GM19372 (cell line): ENCODE results near the gene RPS2.
"Not testable (repeated sequence)": the region's sequence is repeated elsewhere in the genome, so short reads cannot be mapped to it uniquely, and the experiment has no call there.

Experiments used
- ATAC-seq: cut with Tn5 transposase; IDR thresholded peaks from one replicate; pipeline ENCODE4 v1.9.1; 2021; ENCODE audit warnings: mild to moderate bottlenecking, low read depth, moderate library complexity; ENCODE audit not compliant: unreplicated experiment

Gene RPS2

DNA sequence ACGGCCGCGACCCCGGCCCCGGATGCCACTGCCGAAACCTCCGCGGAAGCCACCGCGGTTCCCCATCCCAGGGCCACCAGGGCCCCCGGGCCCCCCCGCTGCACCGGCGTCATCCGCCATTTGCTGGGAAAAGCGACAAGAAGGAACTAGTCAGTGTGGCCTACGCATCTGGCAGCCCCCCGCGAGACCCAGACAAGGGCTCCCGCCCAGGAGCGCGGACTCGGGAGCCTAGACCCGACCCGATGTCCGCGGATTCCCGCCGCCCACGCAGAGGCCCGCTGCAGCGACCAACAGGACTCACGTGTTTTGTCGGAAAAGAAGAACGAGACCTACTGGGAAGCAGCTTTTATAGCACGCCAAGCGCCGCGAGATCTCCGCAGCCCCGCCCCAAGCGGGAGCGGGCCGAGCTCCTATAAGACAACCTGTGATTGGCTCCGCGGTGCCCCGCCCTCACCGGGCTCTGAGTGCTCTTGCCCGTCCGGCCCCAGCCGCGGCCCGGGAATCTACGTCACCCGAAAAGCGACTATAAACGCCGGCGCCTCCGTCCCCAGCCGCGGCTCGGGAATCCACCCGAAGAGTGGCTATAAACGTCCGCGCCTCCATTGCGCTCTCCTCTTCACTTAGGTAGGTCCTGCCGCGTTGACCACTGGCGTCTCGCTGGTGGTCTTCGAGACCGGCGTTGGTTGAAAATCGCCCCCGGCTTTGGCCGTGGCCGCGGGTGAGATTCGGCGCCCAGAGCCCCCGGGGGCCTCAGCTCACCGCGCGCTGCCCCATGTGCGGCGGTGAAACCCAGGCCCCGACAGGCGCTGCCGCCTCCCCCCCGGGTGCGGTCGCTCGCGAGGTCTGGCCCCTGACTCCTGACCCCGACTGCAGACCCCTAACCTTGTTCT lies at the start of gene RPS2:
Gene RPS2, minus strand, starts transcription at position 321 of the 890 bp plus-strand sequence. Its CDS starts 201 bp downstream, at position 120.
- ATAC-seq = peak; percentile 83

DNA sequence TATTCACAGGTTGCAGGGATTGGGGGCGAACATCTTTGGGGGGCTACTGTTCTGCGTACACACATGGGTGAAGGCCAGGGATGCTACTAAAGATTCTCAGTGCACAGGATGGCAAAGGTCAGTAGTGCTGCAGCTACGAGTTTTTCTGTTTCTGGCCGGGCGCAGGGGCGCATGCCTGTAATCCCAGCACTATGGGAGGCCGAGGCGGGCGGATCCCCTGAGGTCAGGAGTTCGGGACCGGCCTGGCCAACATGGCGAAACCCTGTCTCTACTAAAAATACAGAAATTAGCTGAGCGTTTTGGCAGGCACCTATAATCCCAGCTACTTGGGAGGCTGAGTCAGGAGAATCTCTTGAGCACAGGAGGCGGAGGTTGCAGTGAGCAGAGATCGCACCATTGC lies 48.9 kb upstream of the RPS2 start:
- no peak for ATAC-seq

DNA sequence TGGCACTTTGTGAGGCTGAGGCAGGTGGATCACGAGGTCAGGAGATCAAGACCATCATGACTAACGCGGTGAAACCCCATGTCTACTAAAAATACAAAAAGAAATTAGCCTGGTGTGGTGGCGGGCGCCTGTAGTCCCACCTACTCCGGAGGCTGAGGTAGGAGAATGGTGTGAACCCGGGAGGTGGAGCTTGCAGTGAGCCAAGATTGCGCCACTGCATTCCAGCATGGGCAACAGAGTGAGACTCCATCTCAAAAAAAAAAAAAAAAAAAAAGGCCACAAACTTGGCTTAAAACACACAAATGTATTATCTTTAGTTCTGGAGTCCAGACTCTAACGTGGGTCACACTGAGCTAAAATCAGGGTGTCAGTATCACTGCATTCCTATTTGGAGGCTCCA lies 47.1 kb upstream of the RPS2 start:
- not testable (repeated sequence) for ATAC-seq

DNA sequence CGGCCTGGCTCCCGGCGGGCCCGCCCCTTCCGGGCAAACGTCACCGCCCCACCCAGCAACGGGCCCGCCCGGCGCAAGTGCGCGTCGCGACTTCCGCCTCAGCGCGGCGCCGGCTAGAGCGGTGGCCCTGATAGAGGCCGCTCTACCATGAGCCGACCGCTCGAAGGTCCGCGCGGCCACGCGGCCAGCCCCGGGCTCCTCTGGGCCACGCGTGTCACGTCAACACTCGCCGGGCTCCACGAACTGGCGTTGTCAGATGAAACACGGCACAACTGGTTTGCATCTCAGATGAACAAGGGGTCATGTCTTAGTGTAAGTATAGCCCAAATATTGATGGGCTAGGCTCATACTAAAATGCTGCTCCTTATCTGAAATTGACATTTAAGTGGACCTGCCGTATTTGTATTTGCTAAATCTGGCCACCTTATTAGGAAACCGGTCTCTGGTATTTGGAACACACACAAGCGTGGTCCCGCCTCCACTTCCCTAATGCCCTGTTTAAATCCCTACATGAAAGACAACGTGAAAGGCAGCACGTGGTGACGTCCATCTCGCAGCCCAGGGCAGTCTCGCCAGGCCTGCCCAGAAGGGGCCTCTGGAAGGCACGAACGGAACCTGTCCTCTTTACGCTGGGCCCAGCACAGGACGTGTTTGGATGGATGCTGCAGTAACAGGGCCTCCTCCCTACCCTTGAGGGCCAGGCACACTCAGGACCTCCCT lies 45.3 kb upstream of the RPS2 start, which contains the start of gene ZNF598:
Gene ZNF598, minus strand, starts transcription at position 31 of the 720 bp plus-strand sequence.
- peak; percentile 89 for ATAC-seq

DNA sequence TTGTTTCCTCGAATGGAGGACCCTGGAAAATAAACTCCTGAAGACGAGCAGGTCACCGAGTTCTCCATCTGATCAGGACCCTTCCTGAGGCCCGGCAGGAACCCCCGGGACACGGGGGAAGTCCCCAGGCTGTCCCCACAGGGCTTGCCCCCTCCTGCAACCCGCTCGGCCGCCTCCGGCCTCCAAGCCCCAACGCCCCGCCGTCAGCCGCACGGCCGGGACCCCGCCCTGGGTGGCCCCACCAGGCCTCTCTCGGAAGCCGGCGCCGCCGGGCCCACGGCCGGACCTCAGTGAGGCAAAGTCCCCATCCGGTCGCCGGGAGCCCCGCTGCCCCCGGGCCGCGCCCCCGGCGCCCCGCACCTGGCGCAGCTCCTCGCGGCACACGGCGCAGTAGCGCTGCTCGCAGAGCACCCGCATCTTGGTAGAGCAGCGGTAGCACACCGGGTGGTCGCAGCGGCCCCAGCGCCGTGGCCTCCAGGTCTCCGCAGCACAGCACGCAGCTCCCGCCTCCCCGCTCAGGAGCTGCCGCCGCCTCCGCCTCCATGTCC lies 44.6 kb upstream of the RPS2 start:
- peak; percentile 30 for ATAC-seq

DNA sequence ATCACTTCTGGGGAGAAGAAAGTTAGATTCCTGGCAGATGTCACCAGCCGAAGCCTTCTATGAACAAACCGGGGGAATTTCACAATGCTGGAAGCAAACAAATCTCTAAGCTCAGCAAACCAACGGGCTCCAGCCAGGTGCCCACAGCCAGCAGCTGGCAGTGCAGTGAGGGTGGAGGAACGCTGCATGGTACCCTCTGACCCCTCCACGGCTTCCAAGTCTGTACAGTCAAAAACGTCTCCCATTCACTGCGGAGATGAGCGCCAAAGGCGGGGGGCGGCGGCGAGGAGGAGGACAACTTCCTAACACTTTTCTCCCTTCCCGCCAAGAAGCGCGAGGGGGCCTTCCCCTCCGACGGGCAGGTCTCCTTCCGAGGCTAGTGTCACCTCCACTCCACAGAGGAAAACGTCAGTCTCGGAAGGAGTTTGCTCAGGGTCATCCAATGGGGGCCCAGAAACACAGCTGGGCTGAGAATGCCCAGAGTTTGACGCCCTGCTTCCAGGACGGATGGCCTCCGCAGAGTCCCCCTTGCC lies 44.1 kb upstream of the RPS2 start:
- ATAC-seq = no peak

DNA sequence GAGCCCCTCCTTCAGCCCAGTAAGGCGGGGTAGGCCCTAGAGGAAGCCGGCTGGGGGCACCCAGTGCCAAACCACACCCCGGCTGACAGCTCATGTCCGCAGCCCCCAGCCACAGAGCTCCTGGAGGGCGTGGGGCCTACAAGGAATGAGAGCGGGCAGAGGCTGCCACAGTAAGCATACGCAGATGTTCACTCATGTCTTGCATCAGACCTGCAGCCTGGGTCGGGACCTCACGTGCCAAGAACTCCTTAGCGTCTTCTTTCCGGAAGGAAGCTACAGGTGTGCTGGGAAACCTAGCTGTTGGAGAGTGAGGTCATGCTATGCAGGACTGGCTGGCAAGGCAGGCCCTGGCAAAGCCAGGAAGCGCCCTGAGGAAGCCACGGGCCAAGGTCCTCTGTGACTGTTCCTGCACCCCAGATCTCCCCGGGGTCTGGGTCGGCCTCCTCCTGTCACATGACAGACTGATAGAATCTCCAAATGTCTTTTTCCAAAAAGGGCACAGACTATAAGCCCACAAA lies 43.4 kb upstream of the RPS2 start:
- ATAC-seq = no peak

DNA sequence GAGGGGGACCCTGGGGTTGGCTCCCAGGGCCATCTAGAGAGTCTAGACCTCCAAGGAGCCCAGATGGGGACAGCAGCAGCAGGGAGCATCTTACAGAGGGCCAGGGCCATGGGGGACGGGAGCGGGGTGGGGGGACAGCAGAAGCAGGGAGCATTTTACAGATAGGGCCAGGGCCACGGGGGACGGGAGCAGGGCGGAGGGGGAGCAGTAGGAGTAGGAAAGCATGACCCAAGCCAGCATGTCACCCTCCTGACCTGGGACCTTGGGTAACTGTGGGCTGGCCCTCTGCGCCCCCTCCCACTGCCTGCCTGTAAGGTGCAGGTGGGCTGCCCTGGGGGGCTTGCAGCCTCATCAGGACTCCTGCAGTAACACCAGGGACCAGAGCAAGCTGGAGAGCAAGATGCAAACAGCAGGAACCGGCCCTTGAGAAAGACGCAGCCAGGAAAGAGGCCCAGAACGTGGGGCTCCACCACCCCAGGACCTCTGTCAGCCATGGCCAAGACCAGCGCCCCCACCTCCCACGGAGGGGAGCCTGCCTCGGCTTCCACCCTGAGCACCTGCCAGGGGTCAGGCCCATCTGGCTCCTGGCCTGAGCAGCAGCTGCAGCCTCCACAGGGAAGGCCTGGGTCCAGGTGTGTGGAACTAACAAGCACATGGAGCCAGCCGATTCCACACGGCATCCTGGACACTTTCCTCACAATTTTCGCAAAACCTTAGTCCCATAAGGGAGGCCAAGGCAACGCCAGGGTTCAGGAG lies 42.6 kb upstream of the RPS2 start:
- ATAC-seq = no peak

DNA sequence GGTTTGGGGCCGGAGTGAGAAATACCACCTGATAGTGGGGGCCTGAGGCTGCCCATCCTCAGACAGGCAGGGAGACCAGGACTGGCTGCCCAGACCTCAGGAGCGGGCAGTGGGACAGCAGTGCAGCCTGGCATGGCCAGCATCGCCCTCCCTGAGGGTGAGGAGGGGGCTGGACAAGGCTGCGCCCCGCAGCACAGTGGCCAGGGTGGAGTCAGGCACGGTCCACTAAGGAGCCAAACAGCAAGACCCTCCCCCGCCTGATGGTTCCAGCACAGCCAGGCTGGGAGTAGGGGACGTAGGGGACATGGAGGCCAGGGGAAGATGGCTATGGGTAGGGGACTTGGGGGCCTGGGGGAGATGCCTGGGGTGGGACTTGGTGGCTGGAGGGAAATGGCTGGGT lies 41.7 kb upstream of the RPS2 start:
- ATAC-seq = no peak

DNA sequence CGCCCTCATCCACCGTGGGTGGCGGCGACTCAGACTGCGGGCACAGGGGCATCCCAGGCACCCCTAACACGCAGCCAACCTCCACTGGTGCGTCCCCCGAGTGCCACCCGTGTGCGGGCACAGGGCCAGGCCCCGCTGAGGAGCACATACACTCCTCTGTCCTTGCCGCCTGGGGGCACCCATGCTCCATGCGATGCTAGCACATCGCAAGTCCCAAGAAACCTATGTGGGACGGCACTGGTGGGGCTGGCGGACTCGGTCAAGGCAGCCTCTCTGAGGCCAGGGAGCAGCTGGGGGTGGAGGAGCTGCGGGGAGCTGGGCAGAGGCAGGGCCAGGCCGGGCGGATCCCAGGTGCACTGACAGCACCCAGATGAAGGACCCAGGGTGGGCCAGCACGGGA lies 41.0 kb upstream of the RPS2 start:
- ATAC-seq = no peak

DNA sequence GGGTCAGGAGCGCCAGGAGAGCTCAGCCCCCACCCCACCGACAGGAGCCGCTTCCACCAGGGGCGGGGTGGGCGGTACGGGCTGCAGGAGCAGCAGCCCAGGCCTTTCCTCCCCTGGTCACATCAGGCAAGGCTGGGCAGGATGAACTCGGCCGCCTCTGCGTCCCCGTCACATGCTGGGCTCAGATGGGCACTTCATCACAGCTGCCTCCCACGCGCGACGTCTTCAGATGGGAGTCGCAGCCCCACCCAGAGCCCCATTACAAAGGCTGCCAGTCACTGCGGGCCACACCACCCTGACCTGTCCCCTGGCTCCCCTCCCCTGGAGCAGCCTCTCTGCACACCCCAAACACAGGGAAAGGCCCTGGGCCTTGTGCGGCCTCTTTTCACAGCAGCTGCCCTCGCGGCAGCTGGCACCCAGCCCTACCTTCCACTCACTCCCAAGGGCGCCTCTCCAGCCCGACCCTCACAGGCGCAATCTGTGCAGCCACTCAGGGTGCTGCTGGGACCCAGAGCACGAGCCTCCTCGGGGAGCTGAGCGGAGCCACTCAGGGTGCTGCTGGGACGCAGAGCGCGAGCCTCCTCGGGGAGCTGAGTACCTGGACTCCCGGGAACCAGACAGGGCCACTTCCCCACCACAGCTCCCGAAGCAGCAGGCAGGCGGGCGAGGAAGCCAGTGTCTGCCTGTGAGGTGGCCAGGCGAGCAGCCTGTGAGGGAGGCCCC lies 40.3 kb upstream of the RPS2 start:
- ATAC-seq = no peak

DNA sequence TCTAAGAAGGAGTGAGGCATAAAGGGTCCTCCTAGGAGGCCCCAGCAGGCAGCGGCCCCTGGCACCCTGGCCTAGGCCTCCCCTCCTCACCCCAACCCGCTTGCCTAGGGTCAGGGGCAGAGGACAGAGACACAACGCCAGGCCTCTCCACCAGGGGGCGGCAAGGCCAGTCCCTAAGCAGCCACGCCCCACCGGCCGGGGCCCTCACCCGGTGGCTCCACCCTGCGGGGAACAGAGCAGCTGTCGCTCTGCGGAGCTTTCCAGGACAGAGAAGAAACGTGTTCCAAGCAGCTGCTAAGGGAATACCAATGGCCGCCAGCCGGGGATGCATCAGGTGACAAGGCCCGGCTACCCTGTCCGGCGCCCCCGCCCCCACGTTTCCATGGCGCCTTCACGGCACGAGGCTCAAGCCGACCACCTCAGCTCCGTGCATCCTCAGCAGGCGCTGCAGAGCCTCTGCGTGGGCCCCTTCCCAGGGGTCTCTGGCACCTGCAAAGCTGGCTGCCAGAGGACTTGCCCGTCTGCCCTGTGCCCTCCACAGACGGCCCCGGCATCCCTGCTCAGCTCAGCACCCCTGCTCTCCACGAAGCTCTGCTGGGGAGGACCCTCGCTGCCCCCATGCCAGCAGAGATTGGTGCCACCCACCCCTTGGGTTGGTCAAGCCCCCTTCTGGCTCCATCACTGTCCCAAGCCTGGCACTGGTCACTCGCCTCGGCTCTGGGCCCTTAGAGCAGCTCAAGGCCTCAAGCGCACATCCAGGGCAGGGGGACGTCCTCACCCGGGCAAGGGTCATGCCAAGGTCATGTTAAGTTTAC lies 39.4 kb upstream of the RPS2 start:
- ATAC-seq = peak; percentile 59

DNA sequence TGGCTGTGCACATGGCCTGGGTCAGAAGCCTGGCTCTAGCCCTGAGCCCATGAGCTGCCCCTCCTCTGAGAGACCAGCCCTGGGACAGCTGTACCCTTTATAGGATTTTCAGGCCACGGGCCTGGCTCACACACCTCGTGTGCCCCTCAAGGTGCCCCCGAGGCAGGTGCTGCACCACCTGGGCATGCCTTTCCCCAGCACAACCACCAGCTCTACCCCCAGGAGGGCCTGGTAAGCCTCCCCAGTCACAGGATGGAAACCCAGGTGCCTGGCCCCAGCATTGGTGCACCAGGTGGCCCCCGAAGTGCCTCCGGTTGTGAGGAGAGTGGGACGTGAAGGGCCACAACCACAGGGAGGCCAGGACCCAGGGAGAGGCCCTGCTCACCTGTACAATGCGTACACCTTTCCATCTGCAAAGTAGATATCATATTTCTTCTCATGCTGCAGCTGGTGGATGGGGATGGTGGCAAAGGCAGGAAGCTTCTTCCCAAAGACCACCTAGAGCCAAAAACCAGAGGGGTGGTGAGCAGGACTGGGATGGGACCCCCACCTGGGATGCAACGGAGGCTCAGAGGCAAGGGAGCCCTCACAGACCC lies 38.7 kb upstream of the RPS2 start:
- no peak for ATAC-seq

DNA sequence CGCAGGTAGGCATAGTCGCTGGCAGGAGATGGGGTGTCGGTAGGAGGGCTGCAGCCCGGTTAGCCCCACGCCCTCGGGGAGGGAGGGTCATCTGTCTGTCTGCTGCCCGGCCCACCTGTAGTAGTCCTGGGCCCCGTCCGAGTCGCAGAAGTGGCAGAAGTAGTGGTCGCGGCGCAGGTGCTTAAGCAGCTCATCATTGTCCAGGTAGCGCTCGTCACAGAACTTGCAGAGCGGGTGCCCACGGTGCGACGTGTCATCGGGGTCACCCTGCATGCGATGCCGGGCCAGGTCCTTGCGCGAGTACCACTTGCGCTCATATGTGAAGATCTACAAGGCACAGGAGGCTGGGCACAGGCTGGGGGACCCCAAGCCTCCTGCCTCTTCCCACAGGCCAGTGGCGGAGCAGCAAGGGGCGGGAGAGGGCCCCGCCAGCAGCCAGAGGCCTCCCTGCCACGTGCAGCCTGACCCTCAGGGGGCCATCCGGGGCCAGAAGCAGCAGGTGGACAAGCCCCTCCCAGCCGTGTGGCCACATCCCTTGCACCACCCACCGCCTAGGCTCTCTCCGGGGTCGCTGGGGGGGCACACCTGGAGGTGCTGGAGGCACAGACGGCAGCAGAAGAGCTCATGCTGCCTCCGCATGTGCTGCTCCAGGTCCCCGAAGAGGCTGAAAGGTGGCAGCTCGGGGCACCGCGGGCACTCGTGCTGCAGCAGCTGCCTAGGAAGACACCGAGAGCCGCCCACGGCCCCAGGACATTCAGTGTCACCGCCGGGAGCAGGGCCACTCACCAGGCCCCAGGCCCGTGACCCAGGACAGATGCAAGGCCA lies 38.0 kb upstream of the RPS2 start:
- no peak for ATAC-seq

DNA sequence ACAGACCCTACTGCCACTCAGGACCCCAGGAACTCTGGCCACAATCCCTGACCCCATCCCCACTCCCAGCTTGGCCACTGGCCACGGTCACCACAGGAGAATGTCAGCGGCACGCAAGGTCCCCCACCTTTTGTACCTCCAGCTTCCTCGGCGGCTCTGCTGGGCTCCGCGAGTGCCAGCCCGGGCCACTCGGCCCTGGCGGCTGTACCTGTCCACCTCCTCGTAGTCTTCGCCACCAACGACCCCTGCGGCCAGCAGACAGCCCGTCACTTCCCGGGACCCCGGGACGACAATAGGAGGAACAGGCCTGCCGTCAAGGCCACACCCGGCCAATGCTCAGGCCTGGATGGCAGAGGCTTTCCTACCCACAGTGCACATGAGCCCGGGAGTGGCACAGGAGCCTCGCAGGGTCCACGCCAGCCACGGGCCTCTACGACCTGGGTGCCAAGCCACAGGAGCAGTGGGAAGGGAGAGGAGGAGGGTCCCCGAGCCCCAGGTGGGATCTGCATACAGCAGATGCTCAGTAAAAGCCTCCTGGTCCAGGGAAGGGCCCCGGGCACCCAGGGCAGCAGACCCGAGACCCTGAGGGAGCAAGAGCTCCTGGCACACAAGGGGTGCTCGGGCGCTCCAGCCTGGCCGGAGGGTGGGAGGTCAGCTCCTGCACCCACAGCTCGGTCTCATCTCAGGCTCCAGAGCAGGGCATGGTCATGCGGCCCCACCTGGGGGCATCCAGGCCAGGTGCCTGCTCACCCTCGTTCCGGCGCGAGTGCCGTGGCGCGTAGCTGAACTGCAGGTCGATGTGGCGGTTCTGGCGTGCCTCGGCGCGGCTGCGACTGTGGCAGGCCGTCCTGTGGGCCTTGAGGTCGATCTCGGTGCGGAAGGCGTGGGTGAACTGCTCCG lies 37.1 kb upstream of the RPS2 start:
- no peak for ATAC-seq

DNA sequence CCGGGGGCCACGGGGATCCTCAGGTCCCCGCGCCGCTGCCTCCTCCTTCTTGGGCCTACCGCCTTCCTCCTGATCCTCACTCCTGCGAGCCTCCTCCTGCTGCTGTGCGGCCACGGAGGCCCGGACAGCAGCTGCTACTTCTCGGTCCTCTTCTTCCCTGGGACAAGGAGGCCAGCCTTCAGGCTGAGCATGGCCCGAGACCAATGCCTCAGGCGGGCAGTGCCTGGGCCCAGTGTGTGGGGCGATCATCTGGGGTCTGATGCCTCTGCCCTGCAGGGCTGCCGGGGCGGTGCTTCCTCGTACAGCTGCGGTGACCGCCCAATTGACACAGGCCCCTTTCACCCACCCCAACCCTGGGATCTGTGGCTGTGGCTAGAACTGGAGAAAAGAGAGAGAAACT lies 36.4 kb upstream of the RPS2 start:
- ATAC-seq = no peak
